ENCODE results near the gene NEU4. TPM values are rescaled to one million over a fixed set of nuclear protein-coding genes. Genes with fewer than 3 reads are reported as not detected.
"Not testable (repeated sequence)": the region's sequence is repeated elsewhere in the genome, so short reads cannot be mapped to it uniquely, and the experiment has no call there.

The NEU4 gene, protein sequence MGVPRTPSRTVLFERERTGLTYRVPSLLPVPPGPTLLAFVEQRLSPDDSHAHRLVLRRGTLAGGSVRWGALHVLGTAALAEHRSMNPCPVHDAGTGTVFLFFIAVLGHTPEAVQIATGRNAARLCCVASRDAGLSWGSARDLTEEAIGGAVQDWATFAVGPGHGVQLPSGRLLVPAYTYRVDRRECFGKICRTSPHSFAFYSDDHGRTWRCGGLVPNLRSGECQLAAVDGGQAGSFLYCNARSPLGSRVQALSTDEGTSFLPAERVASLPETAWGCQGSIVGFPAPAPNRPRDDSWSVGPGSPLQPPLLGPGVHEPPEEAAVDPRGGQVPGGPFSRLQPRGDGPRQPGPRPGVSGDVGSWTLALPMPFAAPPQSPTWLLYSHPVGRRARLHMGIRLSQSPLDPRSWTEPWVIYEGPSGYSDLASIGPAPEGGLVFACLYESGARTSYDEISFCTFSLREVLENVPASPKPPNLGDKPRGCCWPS
- total RNA-seq (2014; rRNA removed; shearing (Covaris generic)), result not detected in 2 replicates

DNA sequence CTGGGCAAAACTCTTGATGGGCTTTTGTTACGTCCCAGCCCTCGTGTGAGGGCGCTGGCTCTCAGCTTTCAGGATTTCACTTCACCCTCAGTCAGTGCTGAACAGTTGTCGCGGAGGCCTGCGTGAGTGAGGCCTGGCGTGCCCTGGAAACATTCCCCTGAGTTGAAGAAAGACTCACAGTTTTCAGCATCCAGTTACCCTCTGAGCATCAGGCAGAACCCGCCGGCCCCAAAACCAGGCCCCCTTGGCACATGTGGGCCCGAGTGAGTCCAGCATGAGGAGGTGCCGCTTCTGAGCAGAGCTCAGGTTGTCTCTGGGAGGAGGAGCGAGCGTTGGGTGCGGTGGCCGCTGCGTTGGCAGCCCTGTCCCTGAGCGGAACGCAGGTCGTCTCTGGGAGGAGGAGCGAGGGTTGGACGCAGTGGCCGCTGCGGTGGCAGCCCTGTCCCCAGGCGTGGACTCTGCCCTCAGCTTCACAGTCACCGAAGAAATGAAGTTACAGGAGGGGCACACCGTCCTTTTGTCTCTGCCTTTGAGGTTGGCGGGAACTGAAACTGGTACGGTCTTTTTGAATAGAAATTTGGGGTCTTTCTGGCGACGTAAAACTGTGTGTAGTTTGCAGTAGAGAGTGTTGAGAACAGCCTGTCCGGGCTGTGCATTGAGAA lies at the start of gene NEU4:
TSS of gene NEU4 (plus strand) at position 473 of the 662 bp plus-strand sequence. CDS start 5,292 bp downstream, outside the sequence.
- Histone ChIP-seq H3K9me3 (replicated peaks) (no peaks in the 10 kb centered on the region), H3K4me1 (replicated peaks) (peaks cover 10% of the 10 kb centered on the region), H3K4me3 (no peak within 1 kb of the TSS), H3K27ac (no peak within 1 kb of the TSS), H3K36me3 (no peaks in the 10 kb centered on the region), H3K27me3 (replicated peaks) (peaks cover 10% of the 10 kb centered on the region)
- peak in 1 of 2 experiments; percentile 36 for DNase-seq (ENCODE audit: low read depth in 1 of 2, low spot score in 2 of 2)

DNA sequence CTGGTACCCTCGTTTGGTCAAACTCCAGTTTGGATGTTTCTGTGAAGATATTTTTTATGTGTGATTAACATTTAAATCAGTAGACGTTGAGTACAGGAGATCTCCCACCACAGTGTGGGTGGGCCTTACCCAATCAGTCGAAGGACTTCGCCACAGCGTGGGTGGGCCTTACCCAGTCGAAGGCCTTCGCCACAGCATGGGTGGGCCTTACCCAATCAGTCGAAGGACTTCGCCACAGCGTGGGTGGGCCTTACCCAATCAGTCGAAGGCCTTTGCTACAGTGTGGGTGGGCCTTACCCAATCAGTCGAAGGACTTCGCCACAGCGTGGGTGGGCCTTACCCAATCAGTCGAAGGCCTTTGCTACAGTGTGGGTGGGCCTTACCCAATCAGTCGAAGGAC lies 49.1 kb upstream of the NEU4 start:
- not testable (repeated sequence) for H3K36me3 ChIP-seq; H3K9me3 ChIP-seq (replicated peaks); H3K27me3 ChIP-seq (replicated peaks); H3K4me1 ChIP-seq (replicated peaks); H3K27ac ChIP-seq; DNase-seq (ENCODE audit: low read depth in 1 of 2, low spot score in 2 of 2); H3K4me3 ChIP-seq

DNA sequence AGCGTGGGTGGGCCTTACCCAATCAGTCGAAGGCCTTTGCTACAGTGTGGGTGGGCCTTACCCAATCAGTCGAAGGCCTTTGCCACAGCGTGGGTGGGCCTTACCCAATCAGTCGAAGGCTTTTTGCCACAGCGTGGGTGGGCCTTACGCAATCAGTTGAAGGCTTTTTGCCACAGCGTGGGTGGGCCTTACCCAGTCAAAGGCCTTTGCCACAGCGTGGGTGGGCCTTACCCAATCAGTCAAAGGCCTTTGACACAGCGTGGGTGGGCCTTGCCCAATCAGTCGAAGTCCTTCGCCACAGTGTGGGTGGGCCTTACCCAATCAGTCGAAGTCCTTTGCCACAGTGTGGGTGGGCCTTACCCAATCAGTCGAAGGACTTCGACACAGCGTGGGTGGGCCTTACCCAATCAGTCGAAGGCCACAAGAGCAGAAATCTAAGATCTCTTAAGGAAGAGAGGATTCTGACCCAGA lies 48.7 kb upstream of the NEU4 start:
- no peak overlapping the region for H3K27ac ChIP-seq
- no peaks in the 10 kb centered on the region for H3K27me3 ChIP-seq (replicated peaks)
- H3K4me3 ChIP-seq, result no peak overlapping the region
- DNase-seq (ENCODE audit: low read depth in 1 of 2, low spot score in 2 of 2), result no peak
- H3K9me3 ChIP-seq (replicated peaks), result no peaks in the 10 kb centered on the region
- H3K4me1 ChIP-seq (replicated peaks), result peaks cover 5% of the 10 kb centered on the region; the same call in 1 of the 2 replicates
- H3K36me3 ChIP-seq, result peaks cover 7% of the 10 kb centered on the region

DNA sequence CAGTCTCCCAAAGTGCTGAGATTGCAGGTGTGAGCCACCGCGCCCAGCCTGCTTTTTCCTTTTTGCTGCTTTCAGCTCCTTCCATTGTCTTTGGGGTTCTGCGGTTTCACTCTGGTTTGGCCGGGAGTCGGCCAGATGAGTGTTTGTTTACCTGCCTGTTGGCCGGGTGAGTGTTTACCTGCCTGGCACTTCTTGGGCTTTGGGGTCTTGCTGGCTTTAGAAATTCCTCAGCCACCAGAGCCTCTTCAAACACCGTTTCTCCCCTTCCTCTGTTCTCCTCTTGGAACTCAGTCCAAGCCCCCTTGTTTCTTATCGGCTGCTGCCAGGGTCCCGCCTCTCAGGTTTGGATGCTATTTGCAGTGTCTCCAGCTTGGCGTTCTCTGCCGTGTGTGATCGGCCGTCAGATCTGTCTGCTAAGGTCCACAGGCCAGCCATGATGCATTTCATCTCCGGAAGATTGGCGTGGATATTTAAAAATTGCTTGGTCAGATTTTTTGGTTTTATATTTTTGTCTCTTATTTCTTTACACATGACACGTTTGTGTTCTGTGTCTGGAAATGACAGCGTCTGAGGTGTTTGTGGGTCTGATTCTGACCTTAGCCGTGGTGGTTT lies 46.6 kb upstream of the NEU4 start:
- Histone ChIP-seq H3K4me1 (replicated peaks) (peaks cover 5% of the 10 kb centered on the region; the same call in 1 of the 2 replicates), H3K36me3 (no peaks in the 10 kb centered on the region), H3K27ac (no peak overlapping the region), H3K27me3 (replicated peaks) (no peaks in the 10 kb centered on the region), H3K9me3 (replicated peaks) (no peaks in the 10 kb centered on the region), H3K4me3 (no peak overlapping the region)
- no peak for DNase-seq (ENCODE audit: low read depth in 1 of 2, low spot score in 2 of 2)

DNA sequence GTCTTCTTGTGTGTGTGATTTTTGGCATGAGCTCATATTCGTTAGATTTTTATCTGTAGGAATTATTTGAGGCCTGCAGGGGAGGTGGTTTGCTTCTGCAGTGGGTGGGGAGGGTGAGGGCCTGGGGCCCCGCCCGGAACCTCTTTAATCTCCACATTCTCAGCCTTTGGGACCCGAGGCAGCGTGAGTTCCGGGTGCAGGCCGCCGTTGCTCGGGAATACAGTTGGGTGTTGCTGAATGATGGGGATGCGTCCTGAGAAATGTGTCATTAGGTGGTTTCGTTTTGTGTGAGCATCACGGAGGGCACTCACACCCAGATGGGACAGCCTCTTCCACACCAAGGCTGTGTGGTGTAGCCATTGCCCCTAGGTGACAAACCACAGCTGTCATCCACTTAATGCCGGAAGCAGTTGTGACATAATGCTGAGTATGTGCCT lies 46.0 kb upstream of the NEU4 start:
- DNase-seq (ENCODE audit: low read depth in 1 of 2, low spot score in 2 of 2), result no peak
- Histone ChIP-seq H3K4me3 (no peak overlapping the region), H3K9me3 (replicated peaks) (no peaks in the 10 kb centered on the region), H3K27me3 (replicated peaks) (no peaks in the 10 kb centered on the region), H3K36me3 (no peaks in the 10 kb centered on the region), H3K4me1 (replicated peaks) (peaks cover 5% of the 10 kb centered on the region; the same call in 1 of the 2 replicates), H3K27ac (no peak overlapping the region)

DNA sequence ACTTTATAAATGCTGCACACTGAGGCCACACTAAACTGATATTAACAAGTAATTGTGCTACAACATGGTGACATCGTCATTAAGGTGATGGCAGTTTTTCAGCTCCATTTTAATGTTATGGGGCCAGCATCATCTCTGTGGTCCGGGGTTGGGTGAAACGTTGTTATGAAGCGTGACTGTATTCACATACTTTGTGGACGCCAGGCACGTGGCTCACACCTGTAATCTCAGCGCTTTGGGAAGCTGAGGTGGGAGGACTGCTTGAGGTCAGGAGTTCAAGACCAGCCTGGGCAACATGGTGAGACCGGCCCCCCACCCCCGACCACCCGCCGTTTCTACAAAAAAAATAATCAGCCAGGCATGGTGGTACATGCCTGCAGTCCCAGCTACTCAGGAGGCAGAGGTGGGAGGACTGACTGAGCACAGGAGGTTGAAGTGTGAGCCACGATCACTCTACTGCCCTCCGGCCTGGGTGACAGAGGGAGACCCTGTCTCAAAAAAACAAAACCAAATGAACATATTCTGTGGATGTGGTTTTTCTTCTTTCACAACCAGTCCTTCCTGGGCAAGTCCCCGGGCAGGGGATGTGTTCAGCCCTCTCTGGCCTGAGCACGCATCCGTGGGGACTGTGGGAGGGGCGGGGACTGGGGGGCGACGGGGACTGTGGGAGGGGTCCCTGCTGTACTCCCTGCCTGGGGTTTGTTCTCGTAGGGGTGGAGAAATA lies 45.3 kb upstream of the NEU4 start:
- no peaks in the 10 kb centered on the region for H3K36me3 ChIP-seq
- H3K4me3 ChIP-seq, result no peak overlapping the region
- H3K4me1 ChIP-seq (replicated peaks), result peaks cover 5% of the 10 kb centered on the region; the same call in 1 of the 2 replicates
- no peak overlapping the region for H3K27ac ChIP-seq
- no peak for DNase-seq (ENCODE audit: low read depth in 1 of 2, low spot score in 2 of 2)
- no peaks in the 10 kb centered on the region for H3K9me3 ChIP-seq (replicated peaks)
- no peaks in the 10 kb centered on the region for H3K27me3 ChIP-seq (replicated peaks)

DNA sequence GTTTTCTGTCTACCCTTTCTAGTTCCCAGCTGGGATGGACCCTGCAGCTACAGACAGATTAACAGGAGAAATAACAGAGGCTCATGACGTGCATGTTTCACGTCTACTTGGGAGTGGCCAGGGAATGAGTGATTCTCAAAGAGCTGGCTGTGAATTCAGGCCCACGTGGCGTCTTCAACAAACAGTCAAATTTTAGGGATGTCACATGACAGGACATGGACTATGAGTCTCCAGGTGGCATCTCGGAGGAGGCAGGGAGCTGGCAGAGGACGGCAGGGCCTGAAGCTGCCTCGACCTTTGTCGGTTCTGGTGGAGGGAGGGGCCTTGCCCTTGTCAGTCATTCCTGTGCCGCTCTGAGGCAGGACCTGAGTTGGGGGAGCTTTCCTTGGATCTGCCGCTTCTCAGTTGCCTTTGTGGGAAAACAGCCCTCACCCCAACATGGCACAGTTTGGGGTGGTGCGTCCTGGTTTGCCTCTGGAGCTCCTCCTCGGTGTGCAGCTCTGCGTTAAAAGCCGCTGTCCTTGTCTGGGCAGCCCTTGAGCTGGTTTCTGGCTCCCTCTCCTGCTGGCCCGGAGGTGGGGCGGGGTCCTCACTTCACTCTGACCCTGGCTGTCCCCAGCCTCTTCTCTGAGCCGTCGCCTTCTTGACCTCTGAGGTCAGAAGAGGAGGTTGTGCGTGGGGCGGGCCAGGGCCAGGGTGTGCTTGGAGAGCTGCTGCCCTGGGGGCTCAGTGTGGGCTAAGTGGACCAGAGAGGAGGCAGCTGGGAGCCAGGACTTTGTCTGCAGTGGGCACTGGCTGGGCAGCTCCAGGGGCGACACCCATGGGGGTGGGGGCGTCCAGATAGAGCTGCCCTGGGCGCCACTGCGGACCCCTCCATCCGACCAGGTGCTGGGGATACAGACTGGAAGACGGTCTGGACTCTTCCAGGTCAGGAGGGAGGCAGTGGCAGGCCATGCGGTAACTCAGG lies 44.4 kb upstream of the NEU4 start:
- DNase-seq (ENCODE audit: low read depth in 1 of 2, low spot score in 2 of 2), result peak in 1 of 2 experiments; percentile 33
- H3K27ac ChIP-seq, result no peak overlapping the region
- H3K4me3 ChIP-seq, result no peak overlapping the region
- H3K9me3 ChIP-seq (replicated peaks), result no peaks in the 10 kb centered on the region
- peaks cover 5% of the 10 kb centered on the region; the same call in 1 of the 2 replicates for H3K4me1 ChIP-seq (replicated peaks)
- no peaks in the 10 kb centered on the region for H3K27me3 ChIP-seq (replicated peaks)
- no peaks in the 10 kb centered on the region for H3K36me3 ChIP-seq

DNA sequence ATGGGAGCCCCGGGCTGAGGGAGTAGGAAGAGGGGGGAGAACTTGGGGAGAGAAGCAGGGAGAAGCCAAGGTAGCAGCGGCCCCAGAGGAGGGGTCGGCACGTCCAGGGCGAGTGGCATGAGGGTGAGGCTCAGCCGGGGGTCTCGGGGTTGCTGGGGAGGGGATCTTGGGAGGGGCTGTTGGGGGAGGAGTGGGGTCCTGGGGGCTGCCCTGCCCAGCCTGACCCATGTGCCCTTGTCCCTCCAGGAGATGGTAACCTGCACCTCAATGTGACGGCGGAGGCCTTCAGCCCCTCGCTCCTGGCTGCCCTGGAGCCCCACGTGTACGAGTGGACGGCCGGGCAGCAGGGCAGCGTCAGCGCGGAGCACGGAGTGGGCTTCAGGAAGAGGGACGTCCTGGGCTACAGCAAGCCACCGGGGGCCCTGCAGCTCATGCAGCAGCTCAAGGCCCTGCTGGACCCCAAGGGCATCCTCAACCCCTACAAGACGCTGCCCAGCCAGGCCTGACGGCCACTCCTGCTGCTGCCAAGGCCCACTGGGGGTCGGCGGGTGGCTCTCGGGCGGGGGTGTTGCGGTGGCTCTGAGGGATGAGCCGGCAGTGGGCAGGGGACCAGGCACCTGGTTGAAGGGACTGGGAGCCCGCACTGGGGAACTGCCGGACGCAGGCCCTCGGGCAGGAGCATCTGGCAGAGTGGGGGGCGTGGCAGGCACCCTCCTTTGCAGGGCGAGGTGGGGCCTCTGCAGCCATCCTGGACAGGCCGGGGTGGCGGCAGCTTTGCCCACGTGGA lies 41.3 kb upstream of the NEU4 start:
- Histone ChIP-seq H3K4me1 (replicated peaks) (no peaks in the 10 kb centered on the region), H3K4me3 (no peak overlapping the region), H3K27ac (no peak overlapping the region), H3K27me3 (replicated peaks) (no peaks in the 10 kb centered on the region), H3K36me3 (no peaks in the 10 kb centered on the region), H3K9me3 (replicated peaks) (no peaks in the 10 kb centered on the region)
- DNase-seq (ENCODE audit: low read depth in 1 of 2, low spot score in 2 of 2), result peak in 1 of 2 experiments; percentile 41

DNA sequence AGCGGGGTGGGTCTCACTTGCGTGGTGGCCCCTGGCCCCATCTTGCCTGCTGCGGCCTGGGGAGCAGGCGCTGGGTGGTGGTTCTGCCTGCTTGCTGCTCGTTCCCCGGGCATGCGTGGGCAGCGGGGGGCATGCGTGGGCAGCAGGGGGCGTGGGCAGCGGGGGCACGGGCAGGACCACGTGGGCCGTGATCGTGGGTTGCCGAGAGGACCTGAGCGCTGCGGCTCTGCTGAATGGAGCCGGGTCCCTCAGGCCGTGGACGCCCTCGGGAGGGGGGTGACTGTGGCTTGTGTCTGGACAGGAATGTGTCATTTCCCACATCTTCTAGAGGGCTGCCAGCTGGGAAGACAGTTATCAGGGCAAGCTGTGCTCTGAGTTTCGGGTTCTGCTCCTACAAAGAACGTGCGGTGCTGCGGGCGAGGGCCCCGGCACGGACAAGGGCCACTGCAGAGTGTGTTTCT lies 40.7 kb upstream of the NEU4 start:
- no peaks in the 10 kb centered on the region for H3K36me3 ChIP-seq
- no peaks in the 10 kb centered on the region for H3K27me3 ChIP-seq (replicated peaks)
- H3K9me3 ChIP-seq (replicated peaks), result no peaks in the 10 kb centered on the region
- DNase-seq (ENCODE audit: low read depth in 1 of 2, low spot score in 2 of 2), result peak in 1 of 2 experiments; percentile 35
- no peak overlapping the region for H3K27ac ChIP-seq
- H3K4me3 ChIP-seq, result no peak overlapping the region
- H3K4me1 ChIP-seq (replicated peaks), result no peaks in the 10 kb centered on the region

DNA sequence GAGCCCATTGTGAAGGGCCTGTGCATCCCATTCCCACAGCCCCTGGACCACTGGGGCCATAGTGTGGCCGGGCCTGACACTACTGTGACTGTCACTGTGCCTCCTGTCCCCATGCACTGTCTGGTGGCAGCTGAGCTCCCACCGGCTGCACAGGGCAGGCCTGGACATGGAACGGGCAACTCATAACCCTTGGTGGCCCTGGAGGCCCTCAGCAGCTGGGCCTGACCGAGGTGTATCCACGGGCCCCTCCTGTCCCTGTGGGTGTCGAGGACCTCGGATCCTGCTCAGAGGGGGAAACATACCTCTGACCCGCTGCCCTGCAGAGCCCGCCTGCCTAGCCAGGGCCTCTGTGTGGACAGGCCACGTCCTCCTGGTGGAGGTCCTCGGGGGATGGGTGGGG lies 40.1 kb upstream of the NEU4 start:
- DNase-seq (ENCODE audit: low read depth in 1 of 2, low spot score in 2 of 2), result peak in 1 of 2 experiments; percentile 32
- no peaks in the 10 kb centered on the region for H3K36me3 ChIP-seq
- no peak overlapping the region for H3K27ac ChIP-seq
- no peaks in the 10 kb centered on the region for H3K9me3 ChIP-seq (replicated peaks)
- H3K4me3 ChIP-seq, result no peak overlapping the region
- no peaks in the 10 kb centered on the region for H3K27me3 ChIP-seq (replicated peaks)
- no peaks in the 10 kb centered on the region for H3K4me1 ChIP-seq (replicated peaks)

DNA sequence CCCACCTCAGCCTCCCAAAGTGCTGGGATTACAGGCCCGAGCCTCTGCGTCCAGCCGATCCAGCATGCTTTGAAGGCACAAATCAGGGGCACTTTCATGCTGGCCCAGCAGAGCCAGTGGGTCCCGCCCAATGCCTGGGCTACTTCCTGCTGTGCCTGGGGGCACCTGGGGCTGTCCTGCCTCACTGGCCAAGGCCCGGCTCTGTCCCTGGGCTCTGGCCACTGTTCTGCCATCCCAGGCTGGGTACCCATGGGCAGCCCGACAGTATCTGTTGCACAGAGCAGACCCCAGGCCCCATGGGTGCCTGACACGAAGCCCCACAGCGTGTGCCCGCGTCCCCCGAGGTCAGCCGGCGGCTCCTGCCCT lies 39.2 kb upstream of the NEU4 start:
- no peak for DNase-seq (ENCODE audit: low read depth in 1 of 2, low spot score in 2 of 2)
- Histone ChIP-seq H3K27ac (no peak overlapping the region), H3K4me1 (replicated peaks) (0 out of 2 replicates have a peak, but pooled peaks cover 2% of the 10 kb centered on the region), H3K27me3 (replicated peaks) (peaks cover 2% of the 10 kb centered on the region), H3K4me3 (no peak overlapping the region), H3K9me3 (replicated peaks) (no peaks in the 10 kb centered on the region), H3K36me3 (no peaks in the 10 kb centered on the region)

Data from SJSA1 (cell line).